Hepatocyte (in vitro differentiated cells): ENCODE results near the gene SFXN5. TPM values are rescaled to one million over a fixed set of nuclear protein-coding genes. Genes with fewer than 3 reads are reported as not detected.

Experiments
- DNase-seq: peaks from one replicate; pipeline ENCODE4 v3.0.0-alpha.2; 2016; ENCODE audit warnings: low spot score
- H2AFZ ChIP-seq: fragments of 200-600 bp; sonication (generic); 2 replicates; pipeline ENCODE4 v1.6.0; 2016; ENCODE audit warnings: antibody characterized with exemption, mild to moderate bottlenecking
- H3K27ac ChIP-seq: fragments of 200-600 bp; sonication (generic); 2 replicates; pipeline ENCODE4 v1.5.1; 2016; ENCODE audit warnings: mild to moderate bottlenecking
- H3K27me3 ChIP-seq: fragments of 200-600 bp; sonication (generic); 2 replicates; pipeline ENCODE4 v1.6.1; 2016
- H3K36me3 ChIP-seq: fragments of 200-600 bp; sonication (generic); replicated peaks from 2 replicates; pipeline ENCODE4 v1.5.1; 2016; ENCODE audit warnings: low read depth; ENCODE audit not compliant: insufficient read depth
- H3K4me1 ChIP-seq: fragments of 200-600 bp; sonication (generic); 2 replicates; pipeline ENCODE4 v1.5.1; 2016; ENCODE audit warnings: mild to moderate bottlenecking, moderate library complexity; ENCODE audit not compliant: insufficient read depth
- H3K4me2 ChIP-seq: fragments of 200-600 bp; sonication (generic); 2 replicates; pipeline ENCODE4 v1.6.0; 2016
- H3K4me3 ChIP-seq: fragments of 200-600 bp; sonication (generic); 2 replicates; pipeline ENCODE4 v1.5.1; 2016; ENCODE audit warnings: mild to moderate bottlenecking
- H3K79me2 ChIP-seq: fragments of 200-600 bp; sonication (generic); 2 replicates; pipeline ENCODE4 v1.6.0; 2017; ENCODE audit warnings: mild to moderate bottlenecking
- H3K9me2 ChIP-seq: fragments of 200-600 bp; sonication (generic); replicated peaks from 2 replicates; pipeline ENCODE4 v1.6.0; 2017; ENCODE audit warnings: mild to moderate bottlenecking; ENCODE audit not compliant: insufficient read depth
- H3K9me3 ChIP-seq: fragments of 200-600 bp; sonication (generic); 2 replicates; pipeline ENCODE4 v1.5.1; 2016; ENCODE audit warnings: low read depth, mild to moderate bottlenecking
- H4K20me1 ChIP-seq: fragments of 200-600 bp; sonication (generic); 2 replicates; pipeline ENCODE4 v1.6.0; 2016; ENCODE audit warnings: mild to moderate bottlenecking; ENCODE audit not compliant: insufficient read depth, poor library complexity, severe bottlenecking
- CTCF ChIP-seq: fragments of 200-600 bp; sonication (generic); IDR thresholded peaks from 2 replicates; pipeline ENCODE4 v1.5.1; 2016; ENCODE audit warnings: antibody characterized with exemption, mild to moderate bottlenecking; ENCODE audit not compliant: poor library complexity
- EZH2 ChIP-seq: fragments of 200-600 bp; sonication (generic); IDR thresholded peaks from 2 replicates; pipeline ENCODE4 v1.6.1; 2016; ENCODE audit warnings: antibody characterized with exemption, mild to moderate bottlenecking, borderline replicate concordance
- EZH2phosphoT487 ChIP-seq: fragments of 200-600 bp; sonication (generic); IDR thresholded peaks from one replicate; pipeline ENCODE4 v1.6.1; 2018; ENCODE audit warnings: antibody characterized with exemption, mild to moderate bottlenecking, low read depth, moderate library complexity; ENCODE audit not compliant: unreplicated experiment, severe bottlenecking
- WGBS: methylation state at CpG from one replicate; pipeline ENCODE4 v1.1.6; 2016; ENCODE audit warnings: low lambda C conversion rate; ENCODE audit errors: missing lambda C conversion rate; 5-methylcytosine and 5-hydroxymethylcytosine counted together
- polyA plus RNA-seq: library from polyadenylated mRNA; unstranded; fragments of >200 nt; fragmentation: Nextera tagmentation; extraction: Ambion mirVana; gene quantifications from 2 replicates; pipeline ENCODE4 v1.2.1, GENCODE V29; 2016
- total RNA-seq: library from RNA; depleted of rRNA; stranded (reverse); fragments of >200 nt; gene quantifications from 2 replicates; pipeline ENCODE4 v1.2.3, GENCODE V29; 2014

Gene SFXN5
- total and polyA plus RNA-seq, 2 experiments from 2014 or later, result 25.8 to 34.6 TPM

DNA sequence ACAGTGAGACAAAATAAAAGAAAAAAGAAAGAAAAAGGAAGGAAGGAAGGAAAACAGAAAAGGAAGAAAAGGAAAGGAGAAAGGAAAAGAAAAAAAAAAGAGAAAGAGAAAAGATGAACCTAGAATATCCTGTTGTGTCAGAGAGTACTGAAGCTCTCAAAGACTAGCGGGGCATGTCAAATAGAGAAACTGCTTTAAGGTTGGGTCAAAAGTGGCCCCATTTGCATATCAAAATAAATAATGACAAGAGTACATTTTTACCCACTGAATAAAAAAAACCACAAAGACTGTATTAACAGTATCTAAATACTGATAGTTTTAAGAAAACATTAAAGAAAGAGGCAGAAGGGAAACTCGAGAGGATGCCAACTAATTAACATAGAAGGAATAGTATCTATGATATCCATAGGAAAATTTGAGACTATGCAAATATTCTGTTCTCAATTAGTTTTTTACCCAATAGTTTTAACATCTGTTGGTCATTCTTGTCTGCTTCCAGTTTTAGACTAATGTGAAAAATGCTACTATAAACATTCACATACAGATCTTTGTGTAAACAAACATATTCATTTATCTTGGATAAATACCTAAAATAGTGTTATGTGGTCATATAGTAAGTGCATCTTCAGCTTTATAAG, 53.2 kb downstream of the SFXN5 start:
- 95% methylated on average over 2 of the region's 2 CpGs for WGBS
- H3K36me3 ChIP-seq, result no peaks in the 10 kb centered on the region
- H3K4me3 ChIP-seq, result no peak overlapping the region
- no peaks in the 10 kb centered on the region for H4K20me1 ChIP-seq
- no peak for DNase-seq
- no peak overlapping the region for H3K27ac ChIP-seq
- H3K9me2 ChIP-seq, result no peaks in the 10 kb centered on the region
- H3K79me2 ChIP-seq, result peaks cover 2% of the 10 kb centered on the region
- H3K9me3 ChIP-seq, result no peaks in the 10 kb centered on the region
- no peaks in the 10 kb centered on the region for H3K27me3 ChIP-seq
- no peak overlapping the region for H3K4me2 ChIP-seq
- TF ChIP-seq EZH2 (no peak), EZH2phosphoT487 (no peak), CTCF (no peak)
- H2AFZ ChIP-seq, result no peak overlapping the region
- peaks cover 15% of the 10 kb centered on the region for H3K4me1 ChIP-seq

GRCh38 chr2:73013936-73014335, 57.6 kb downstream of the SFXN5 start:
- no peak overlapping the region for H3K4me2 ChIP-seq

DNA sequence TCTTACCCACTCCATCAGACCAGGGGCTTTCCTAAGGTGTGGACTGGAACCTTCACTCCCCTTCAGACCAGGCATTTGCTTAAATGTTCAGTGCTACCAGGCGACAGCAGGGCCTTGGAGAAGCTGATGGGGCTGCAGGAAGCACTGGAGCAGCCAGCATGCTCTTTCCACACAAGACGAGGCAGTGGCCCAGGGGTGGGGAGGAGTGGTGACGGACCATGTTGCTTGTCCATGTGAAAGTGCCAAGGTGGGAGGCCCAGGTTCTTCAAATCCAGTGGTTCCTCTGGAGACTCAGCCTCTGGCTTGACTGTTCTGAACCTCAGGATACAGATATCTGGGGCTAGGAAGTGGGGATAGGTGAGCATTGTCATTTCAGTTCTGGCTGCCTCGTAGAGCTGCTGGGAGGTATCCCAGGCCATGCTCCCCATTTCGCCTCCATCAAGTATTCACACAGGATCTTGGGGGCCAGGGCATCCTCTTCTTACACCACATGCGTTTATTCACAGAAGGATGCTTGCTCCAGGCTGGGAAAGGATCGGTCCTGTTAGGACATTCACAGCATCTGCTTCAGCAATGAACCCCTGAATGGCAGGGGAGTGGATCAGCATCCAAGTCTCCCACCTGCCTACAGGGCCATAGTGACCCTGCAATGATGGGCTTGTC, 62.2 kb downstream of the SFXN5 start:
- H4K20me1 ChIP-seq, result no peaks in the 10 kb centered on the region

More at GRCh38 chr2:73013936-73014335, 57.6 kb downstream of the SFXN5 start:
- Histone ChIP-seq H3K4me1 (no peaks in the 10 kb centered on the region), H3K36me3 (no peaks in the 10 kb centered on the region), H3K27me3 (no peaks in the 10 kb centered on the region), H3K9me2 (no peaks in the 10 kb centered on the region), H3K79me2 (peaks cover 2% of the 10 kb centered on the region), H4K20me1 (no peaks in the 10 kb centered on the region), H2AFZ (no peak overlapping the region), H3K9me3 (no peaks in the 10 kb centered on the region), H3K27ac (no peak overlapping the region), H3K4me3 (no peak overlapping the region)
- DNase-seq, result no peak
- 95% methylated on average over 3 of the region's 3 CpGs for WGBS
- TF ChIP-seq CTCF, result no peak

More for the DNA sequence above, 62.2 kb downstream of the SFXN5 start:
- Histone ChIP-seq H3K9me2 (no peaks in the 10 kb centered on the region), H3K27me3 (no peaks in the 10 kb centered on the region), H3K9me3 (no peaks in the 10 kb centered on the region), H3K27ac (no peak overlapping the region), H2AFZ (no peak overlapping the region), H3K4me3 (no peak overlapping the region), H3K4me1 (no peaks in the 10 kb centered on the region), H3K36me3 (no peaks in the 10 kb centered on the region), H3K79me2 (peaks cover 1% of the 10 kb centered on the region), H3K4me2 (no peak overlapping the region)
- WGBS, result 97% methylated on average over 7 of the region's 7 CpGs
- DNase-seq, result peak; percentile 1
- no peak for TF ChIP-seq CTCF
- no peak for TF ChIP-seq EZH2
- no peak for TF ChIP-seq EZH2phosphoT487
